HCT116 (cell line): ENCODE measurements around the gene CCDC92. TPM values are rescaled to one million over a fixed set of nuclear protein-coding genes. Genes with fewer than 3 reads are reported as not detected.

Source experiments
- ATAC-seq: fragments of 200-7000 bp; cut with Tn5 transposase; 2 replicates; pipeline ENCODE4 v1.9.1; 2020; ENCODE audit warnings: mild to moderate bottlenecking, moderate library complexity
- BruUV-seq: library from RNA; stranded (reverse); fragments of 400-500 nt; replicated peaks from 2 replicates; lab custom pipeline; 2021; lab: Mats Ljungman, UMichigan
- CTCF ChIA-PET: fragments of 300-600 bp; sonication (Branson Sonifier 250); formaldehyde crosslinking; loops from one replicate; lab custom pipeline; 2021; ENCODE audit warnings: antibody characterized with exemption; lab: Charles Lee
- POLR2A ChIA-PET: fragments of 300-600, 350-600 bp; sonication (Branson Sonifier 250); formaldehyde crosslinking; loops from one replicate; lab custom pipeline; 2021; ENCODE audit warnings: antibody characterized with exemption; lab: Charles Lee
- RAD21 ChIA-PET, 2 experiments: fragments of 300-600 bp; sonication (Branson Sonifier 250); formaldehyde crosslinking; loops; one replicate each; lab custom pipeline; 2023; ENCODE audit warnings: low total read pairs in 2 of 2; ENCODE audit not compliant: uncharacterized antibody in 2 of 2, unreplicated experiment in 2 of 2, low non-redundant PET in 1 of 2; lab: Charles Lee
- DNase-seq: peaks from one replicate; pipeline ENCODE4 v3.0.0-alpha.2; 2010; ENCODE audit warnings: low read depth, low spot score
- H2AFZ ChIP-seq: fragments of 200-600 bp; shearing (Covaris generic), sonication (generic); 2 replicates; pipeline ENCODE4 v1.6.1; 2017; ENCODE audit warnings: low read depth, mixed run types, mixed read lengths, antibody characterized with exemption, low read length; ENCODE audit not compliant: poor library complexity, severe bottlenecking
- H3K27ac ChIP-seq: 2 replicates; pipeline ENCODE4 v1.5.1; 2012; ENCODE audit warnings: low read depth, low read length
- H3K27me3 ChIP-seq: fragments of 200-600 bp; sonication (generic); 2 replicates; pipeline ENCODE4 v1.6.1; 2016; ENCODE audit warnings: mixed run types, low read length, mixed read lengths; ENCODE audit not compliant: insufficient read depth
- H3K36me3 ChIP-seq, 2 experiments: fragments of 200-500 bp in 1 of 2; fragments of 200-600 bp in 1 of 2; sonication (Bioruptor generic) in 1 of 2; sonication (generic) in 1 of 2; 2 replicates each; pipeline versions ENCODE4 v1.5.1 to v1.6.1; 2014 to 2016; ENCODE audit warnings: low read length in 2 of 2, inconsistent platforms in 1 of 2, mixed read lengths in 1 of 2, mixed run types in 1 of 2; ENCODE audit not compliant: insufficient read depth in 2 of 2, control insufficient read depth in 1 of 2
- H3K4me1 ChIP-seq, 2 experiments: fragments of 200-600 bp in 1 of 2; sonication (generic) in 1 of 2; 2 replicates each; pipeline versions ENCODE4 v1.5.1 to v1.6.1; 2012 to 2017; ENCODE audit warnings: low read length in 2 of 2, inconsistent platforms in 1 of 2, mild to moderate bottlenecking in 1 of 2, mixed read lengths in 1 of 2, mixed run types in 1 of 2, moderate library complexity in 1 of 2; ENCODE audit not compliant: insufficient read depth in 2 of 2, control insufficient read depth in 1 of 2
- H3K4me2 ChIP-seq: fragments of 200-600 bp; sonication (generic); 2 replicates; pipeline ENCODE4 v1.6.1; 2017; ENCODE audit warnings: mixed run types, low read length, mixed read lengths
- H3K4me3 ChIP-seq, 2 experiments: fragments of 200-600 bp in 1 of 2; sonication (generic) in 1 of 2; replicated peaks in 1 of 2; 2 replicates each; pipeline ENCODE4 v1.5.1; 2011 to 2016; ENCODE audit warnings: low read length in 2 of 2, control low read depth in 1 of 2, low read depth in 1 of 2, mild to moderate bottlenecking in 1 of 2, mixed read lengths in 1 of 2, mixed run types in 1 of 2
- H3K79me2 ChIP-seq: fragments of 200-600 bp; sonication (generic); 2 replicates; pipeline ENCODE4 v1.6.1; 2017; ENCODE audit warnings: mild to moderate bottlenecking, mixed run types, low read length, moderate library complexity, mixed read lengths; ENCODE audit not compliant: insufficient read depth
- H3K9ac ChIP-seq: fragments of 200-600 bp; sonication (generic); 2 replicates; pipeline ENCODE4 v1.6.1; 2016; ENCODE audit warnings: low read length, mixed read lengths
- H3K9me2 ChIP-seq: fragments of 200-600 bp; sonication (generic), shearing (Covaris generic); 2 replicates; pipeline ENCODE4 v1.6.1; 2017; ENCODE audit warnings: mixed run types, mild to moderate bottlenecking, moderate library complexity; ENCODE audit not compliant: insufficient read depth
- H3K9me3 ChIP-seq, 2 experiments: fragments of 200-500 bp in 1 of 2; fragments of 200-600 bp in 1 of 2; sonication (Bioruptor generic) in 1 of 2; sonication (generic) in 1 of 2; 2 replicates each; pipeline ENCODE4 v1.6.1; 2014 to 2017; ENCODE audit warnings: low read length in 2 of 2, mixed read lengths in 2 of 2, inconsistent platforms in 1 of 2, low read depth in 1 of 2, mild to moderate bottlenecking in 1 of 2, mixed run types in 1 of 2, moderate library complexity in 1 of 2; ENCODE audit not compliant: control insufficient read depth in 1 of 2, insufficient read depth in 1 of 2
- H4K20me1 ChIP-seq: fragments of 200-600 bp; sonication (generic), shearing (Covaris generic); 2 replicates; pipeline ENCODE4 v1.6.1; 2017; ENCODE audit warnings: mixed run types, mild to moderate bottlenecking, moderate library complexity; ENCODE audit not compliant: insufficient read depth
- CBX3 ChIP-seq: IDR thresholded peaks from 2 replicates; pipeline ENCODE4 v1.6.1; 2012; ENCODE audit warnings: low read depth
- CTCF ChIP-seq, 3 experiments: fragments of 200-600 bp in 1 of 3; sonication (generic) in 1 of 3; IDR thresholded peaks in 2 of 3; conservative IDR thresholded peaks in 1 of 3; 2 replicates each; pipeline ENCODE4 v1.5.1; 2012 to 2017; ENCODE audit warnings: low read depth in 2 of 3, low read length in 2 of 3, antibody characterized with exemption in 1 of 3, borderline replicate concordance in 1 of 3, control low read depth in 1 of 3, mild to moderate bottlenecking in 1 of 3, mixed read lengths in 1 of 3, mixed run types in 1 of 3, moderate library complexity in 1 of 3; ENCODE audit not compliant: insufficient read depth in 1 of 3
- EGR1 ChIP-seq: IDR thresholded peaks from 2 replicates; pipeline ENCODE4 v1.6.1; 2012; ENCODE audit warnings: low read depth
- ELF1 ChIP-seq: IDR thresholded peaks from 2 replicates; pipeline ENCODE4 v1.6.1; 2012; ENCODE audit warnings: low read depth, borderline replicate concordance
- EZH2 ChIP-seq: fragments of 200-600 bp; sonication (generic); IDR thresholded peaks from 2 replicates; pipeline ENCODE4 v1.6.1; 2017; ENCODE audit warnings: antibody characterized with exemption, mixed run types
- EZH2phosphoT487 ChIP-seq: fragments of 200-600 bp; IDR thresholded peaks from 2 replicates; pipeline ENCODE4 v1.6.1; 2018; ENCODE audit warnings: antibody characterized with exemption, borderline replicate concordance
- FOSL1 ChIP-seq: IDR thresholded peaks from 2 replicates; pipeline ENCODE4 v1.6.1; 2012; ENCODE audit warnings: low read depth
- MAX ChIP-seq: IDR thresholded peaks from 2 replicates; pipeline ENCODE4 v1.6.1; 2012
- POLR2A ChIP-seq: IDR thresholded peaks from 2 replicates; pipeline ENCODE4 v1.7.0; 2011; ENCODE audit warnings: borderline replicate concordance; ENCODE audit not compliant: insufficient read depth, insufficient read length; ENCODE audit errors: extremely low read depth
- SP1 ChIP-seq: IDR thresholded peaks from 2 replicates; pipeline ENCODE4 v1.6.1; 2012; ENCODE audit warnings: low read depth
- SRF ChIP-seq: IDR thresholded peaks from 2 replicates; pipeline ENCODE4 v1.6.1; 2012; ENCODE audit warnings: low read depth
- TCF7L2 ChIP-seq: IDR thresholded peaks from 2 replicates; pipeline ENCODE4 v1.7.0; 2011; ENCODE audit warnings: borderline replicate concordance, inconsistent platforms; ENCODE audit not compliant: insufficient read depth, insufficient read length; ENCODE audit errors: extremely low read depth
- ZBTB33 ChIP-seq: IDR thresholded peaks from 2 replicates; pipeline ENCODE4 v1.6.1; 2011; ENCODE audit warnings: mild to moderate bottlenecking, low read length, moderate library complexity; ENCODE audit not compliant: insufficient replicate concordance; ENCODE audit errors: extremely low read depth
- intact Hi-C: fragments of 100-400 bp; cut with micrococcal nuclease; formaldehyde crosslinking; loops from 2 replicates; pipeline ENCODE4 v1.10.0; 2022
- total RNA-seq: library from RNA; stranded (reverse); gene quantifications from one replicate; pipeline ENCODE4 v1.2.1, GENCODE V29; 2021; ENCODE audit not compliant: unreplicated experiment

CCDC92 gene
- total RNA-seq, 1 experiment from 2014 or later = 9.7 TPM

GRCh38 chr12:123982269-123982668 is 9.6 kb upstream of the CCDC92 start:
- TF ChIP-seq TCF7L2 (no peak), SP1 (no peak)
- Histone ChIP-seq H3K27me3 (no peaks in the 10 kb centered on the region), H3K4me1 (no peaks in the 10 kb centered on the region), H4K20me1 (peaks cover 3% of the 10 kb centered on the region; the same call in 1 of the 2 replicates), H3K9me3 (no peaks in the 10 kb centered on the region), H3K4me2 (no peak overlapping the region), H3K79me2 (peaks cover 87% of the 10 kb centered on the region), H3K9me2 (no peaks in the 10 kb centered on the region), H3K9ac (no peak overlapping the region), H3K36me3 (peaks cover 6 to 8% of the 10 kb centered on the region in 2 experiments; a peak in 3 of 4 replicates), H3K4me3 (no peak overlapping the region), H3K27ac (no peak overlapping the region), H2AFZ (no peak overlapping the region)
- no TSS peak for BruUV-seq
- DNase-seq (no peak), ATAC-seq (no peak)
- RAD21 ChIA-PET = no interaction called here
- CTCF ChIA-PET = no interaction called here
- POLR2A ChIA-PET = no interaction called here
- intact Hi-C loops = loop anchor here (5.0 kb wide), 1 partner anchor 180 kb away; no protein-coding TSS in a partner anchor

- no peak for ATAC-seq
- Histone ChIP-seq H3K4me1 (peaks cover 2 to 3% of the 10 kb centered on the region in 2 experiments; a peak in 3 of 4 replicates), H3K27ac (no peak overlapping the region), H3K9ac (no peak overlapping the region), H3K9me2 (no peaks in the 10 kb centered on the region), H3K27me3 (no peaks in the 10 kb centered on the region), H3K4me2 (no peak overlapping the region), H4K20me1 (peaks cover 3% of the 10 kb centered on the region; the same call in 1 of the 2 replicates), H3K9me3 (no peaks in the 10 kb centered on the region), H3K36me3 (peaks cover 12 to 18% of the 10 kb centered on the region in 2 experiments; a peak in 3 of 4 replicates), H2AFZ (no peak overlapping the region), H3K79me2 (peaks cover 78% of the 10 kb centered on the region), H3K4me3 (no peak overlapping the region)
- no peak for DNase-seq
- no TSS peak for BruUV-seq
- POLR2A ChIA-PET = no interaction called here
- intact Hi-C loops = no loop called here
- CTCF ChIA-PET = no interaction called here
- RAD21 ChIA-PET = no interaction called here
- TF ChIP-seq CBX3 (no peak), EZH2 (no peak), ZBTB33 (no peak), MAX (no peak), FOSL1 (no peak), ELF1 (no peak), EGR1 (no peak), CTCF (IDR thresholded peaks at IDR 0.05 in 2 of 3, conservative IDR thresholded peaks at IDR 0.05 in 1 of 3; ENCODE audit: borderline replicate concordance in 1 of 3, insufficient read depth in 1 of 3, low read depth in 2 of 3, low read length in 2 of 3) (no peak), SRF (no peak), EZH2phosphoT487 (no peak), POLR2A (no peak)
Observed at GRCh38 chr12:123979566-123979965, 6.9 kb upstream of the CCDC92 start.
